GM21723 (cell line): ENCODE results near the gene AFF1.
"Not testable (repeated sequence)": the region's sequence is repeated elsewhere in the genome, so short reads cannot be mapped to it uniquely, and the experiment has no call there.

Experiments used
- ATAC-seq: cut with Tn5 transposase; IDR thresholded peaks from one replicate; pipeline ENCODE4 v1.9.1; 2021; ENCODE audit warnings: mild to moderate bottlenecking, moderate library complexity; ENCODE audit not compliant: unreplicated experiment

Gene AFF1

GRCh38 chr4:87053802-87054767 lies 119.3 kb downstream of the AFF1 start:
- ATAC-seq = peak; percentile 33

- no peak for ATAC-seq
These were observed 120.1 kb downstream of the AFF1 start for GRCh38 chr4:87054900-87055299.

- ATAC-seq = no peak
These were observed 120.5 kb downstream of the AFF1 start for GRCh38 chr4:87055311-87055710.

- no peak for ATAC-seq
These were observed 122.1 kb downstream of the AFF1 start for GRCh38 chr4:87056881-87057280.

- ATAC-seq = no peak
These were observed 123.1 kb downstream of the AFF1 start for GRCh38 chr4:87057835-87058355.

- ATAC-seq = peak; percentile 40
These were observed 123.7 kb downstream of the AFF1 start for GRCh38 chr4:87058356-87059073.

GRCh38 chr4:87060957-87061356 lies 126.1 kb downstream of the AFF1 start:
- no peak for ATAC-seq

GRCh38 chr4:87065021-87065420 lies 130.2 kb downstream of the AFF1 start:
- no peak for ATAC-seq

- ATAC-seq = no peak
These were observed 131.8 kb downstream of the AFF1 start for GRCh38 chr4:87066403-87067123.

- ATAC-seq = no peak
These were observed 132.5 kb downstream of the AFF1 start for GRCh38 chr4:87067124-87067885.

GRCh38 chr4:87068583-87069021 lies 133.8 kb downstream of the AFF1 start:
- ATAC-seq = no peak

- no peak for ATAC-seq
These were observed 134.4 kb downstream of the AFF1 start for GRCh38 chr4:87069037-87069742.

- ATAC-seq = no peak
These were observed 136.6 kb downstream of the AFF1 start for GRCh38 chr4:87071401-87071800.

GRCh38 chr4:87072545-87072944 lies 137.7 kb downstream of the AFF1 start:
- not testable (repeated sequence) for ATAC-seq

- peak; percentile 92 for ATAC-seq
These were observed 138.6 kb downstream of the AFF1 start for GRCh38 chr4:87073199-87074120.

- ATAC-seq = no peak
These were observed 139.3 kb downstream of the AFF1 start for GRCh38 chr4:87074121-87074488.

GRCh38 chr4:87075876-87076275 lies 141.1 kb downstream of the AFF1 start:
- ATAC-seq = no peak

- ATAC-seq = no peak
These were observed 142.0 kb downstream of the AFF1 start for GRCh38 chr4:87076690-87077358.
